Endothelial cell of umbilical vein (primary cell): Measurements from ENCODE around the gene OLFML2B. TPM values are rescaled to one million over a fixed set of nuclear protein-coding genes. Genes with fewer than 3 reads are reported as not detected.

Experiments
- BruUV-seq: library from RNA; stranded (reverse); fragments of 400-500 nt; replicated peaks from 2 replicates; lab custom pipeline; 2021; lab: Mats Ljungman, UMichigan
- CTCF ChIA-PET: fragments of 300-600, 350-600 bp; sonication (Branson Sonifier 250); formaldehyde crosslinking; loops from one replicate; lab custom pipeline; 2021; ENCODE audit warnings: antibody characterized with exemption, inconsistent platforms; lab: Charles Lee
- POLR2A ChIA-PET: fragments of 300-600, 350-600 bp; sonication (Branson Sonifier 250); formaldehyde crosslinking; loops from one replicate; lab custom pipeline; 2021; ENCODE audit warnings: antibody characterized with exemption, inconsistent platforms; lab: Charles Lee
- DNase-seq: peaks from one replicate; pipeline ENCODE4 v3.0.0-alpha.2; 2011; ENCODE audit warnings: low read depth, low spot score
- FAIRE-seq: peaks from 2 replicates; lab custom pipeline; 2011; peaks lifted over from hg19 to GRCh38; lab: Jason Lieb, UNC
- H2AFZ ChIP-seq: 2 replicates; pipeline ENCODE4 v1.6.0; 2012; ENCODE audit warnings: low read depth, low read length, control low read depth, inconsistent platforms
- H3K27ac ChIP-seq: 2 replicates; pipeline ENCODE4 v1.5.1; 2011; ENCODE audit warnings: low read depth, mild to moderate bottlenecking, control low read depth, low read length, moderate library complexity; ENCODE audit not compliant: insufficient read depth
- H3K27me3 ChIP-seq, 2 experiments: 2 replicates each; pipeline versions ENCODE4 v1.6.0 to v1.6.1; 2011; ENCODE audit warnings: low read length in 2 of 2, mixed read lengths in 1 of 2; ENCODE audit not compliant: control insufficient read depth in 2 of 2, insufficient read depth in 2 of 2
- H3K36me3 ChIP-seq, 2 experiments: 2 replicates in 1 of 2; 3 replicates in 1 of 2; pipeline ENCODE4 v1.5.1; 2011; ENCODE audit warnings: low read length in 2 of 2, mild to moderate bottlenecking in 1 of 2, moderate library complexity in 1 of 2; ENCODE audit not compliant: control insufficient read depth in 2 of 2, insufficient read depth in 2 of 2; ENCODE audit errors: extremely low read depth in 1 of 2
- H3K4me1 ChIP-seq: 3 replicates; pipeline ENCODE4 v1.5.1; 2011; ENCODE audit warnings: mild to moderate bottlenecking, low read length; ENCODE audit not compliant: control insufficient read depth, insufficient read depth; ENCODE audit errors: extremely low read depth
- H3K4me2 ChIP-seq: 2 replicates; pipeline ENCODE4 v1.6.1; 2011; ENCODE audit warnings: low read length, control low read depth, mixed read lengths; ENCODE audit not compliant: insufficient read depth
- H3K4me3 ChIP-seq, 3 experiments: fragments of 200-600 bp in 1 of 3; sonication (generic), shearing (Covaris generic) in 1 of 3; replicated peaks in 1 of 3; 2 replicates each; pipeline ENCODE4 v1.5.1; 2011 to 2016; ENCODE audit warnings: control low read depth in 3 of 3, low read length in 3 of 3, mild to moderate bottlenecking in 2 of 3, inconsistent platforms in 1 of 3, low read depth in 1 of 3, moderate library complexity in 1 of 3; ENCODE audit not compliant: insufficient read depth in 1 of 3
- H3K79me2 ChIP-seq: 2 replicates; pipeline ENCODE4 v1.6.0; 2012; ENCODE audit warnings: low read length, inconsistent platforms; ENCODE audit not compliant: control insufficient read depth, insufficient read depth
- H3K9ac ChIP-seq: replicated peaks from 2 replicates; pipeline ENCODE3; 2011; ENCODE audit warnings: low read length, control low read depth; ENCODE audit not compliant: insufficient read depth; ENCODE audit errors: extremely low read depth
- H3K9me1 ChIP-seq: replicated peaks from 3 replicates; pipeline ENCODE4 v1.6.0; 2011; ENCODE audit warnings: mild to moderate bottlenecking, low read length; ENCODE audit not compliant: control insufficient read depth, insufficient read depth; ENCODE audit errors: extremely low read depth
- H3K9me3 ChIP-seq: replicated peaks from 2 replicates; pipeline ENCODE4 v1.5.1; 2012; ENCODE audit warnings: low read length, inconsistent platforms; ENCODE audit not compliant: control insufficient read depth, insufficient read depth
- H4K20me1 ChIP-seq: replicated peaks from 2 replicates; pipeline ENCODE3; 2011; ENCODE audit warnings: mild to moderate bottlenecking, low read length; ENCODE audit not compliant: control insufficient read depth, insufficient read depth; ENCODE audit errors: extremely low read depth
- EZH2 ChIP-seq: IDR thresholded peaks from 2 replicates; pipeline ENCODE4 v1.6.1; 2012; ENCODE audit warnings: borderline replicate concordance, low read depth, mild to moderate bottlenecking, moderate library complexity, low read length, inconsistent platforms; ENCODE audit not compliant: severe bottlenecking
- FOS ChIP-seq: IDR thresholded peaks from 2 replicates; pipeline ENCODE4 v1.6.1; 2011; ENCODE audit warnings: mild to moderate bottlenecking, low read length, moderate library complexity, borderline replicate concordance; ENCODE audit not compliant: insufficient read depth
- GATA2 ChIP-seq: IDR thresholded peaks from 2 replicates; pipeline ENCODE4 v1.7.0; 2011; ENCODE audit warnings: low read depth, mild to moderate bottlenecking, moderate library complexity, mixed read lengths, low read length; ENCODE audit not compliant: insufficient read length, insufficient read depth
- JUN ChIP-seq: IDR thresholded peaks from 2 replicates; pipeline ENCODE4 v1.6.1; 2011; ENCODE audit warnings: borderline replicate concordance, low read depth; ENCODE audit not compliant: insufficient read length, insufficient read depth
- MAX ChIP-seq: IDR thresholded peaks from 2 replicates; pipeline ENCODE4 v1.6.1; 2011; ENCODE audit not compliant: insufficient read depth, insufficient read length
- MYC ChIP-seq: IDR thresholded peaks from one replicate; pipeline ENCODE4 v1.6.1; 2011; ENCODE audit warnings: mild to moderate bottlenecking, low read depth, low read length
- POLR2A ChIP-seq: IDR thresholded peaks from 2 replicates; pipeline ENCODE4 v1.6.1; 2012; ENCODE audit warnings: low read depth, mild to moderate bottlenecking, control low read depth, low read length
- POLR2AphosphoS5 ChIP-seq: IDR thresholded peaks from 2 replicates; pipeline ENCODE4 v1.6.1; 2012; ENCODE audit warnings: low read depth, mild to moderate bottlenecking, control low read depth, low read length, moderate library complexity; ENCODE audit not compliant: insufficient read depth
- dilution Hi-C: fragments of 300-500 bp; cut with MboI; formaldehyde crosslinking; loops from one replicate; pipeline ENCODE4 v1.15.0; 2019; ENCODE audit warnings: low sequenced_read_pairs; ENCODE audit not compliant: extremely low pct_ligation_motif_present
- intact Hi-C: fragments of 100-400 bp; cut with micrococcal nuclease; formaldehyde crosslinking; loops from one replicate; pipeline ENCODE4 v1.10.0; 2022
- polyA plus RNA-seq, 4 experiments: library from polyadenylated mRNA; depleted of rRNA in 3 of 4; stranded (reverse) in 3 of 4; unstranded in 1 of 4; fragments of >200 nt; gene quantifications; 2 replicates each; pipeline versions ENCODE4 v1.2.1 to v1.2.3, GENCODE V29; 2011 to 2012; ENCODE audit warnings: missing spikeins in 1 of 4
- total RNA-seq: library from RNA; stranded (reverse); gene quantifications from 2 replicates; pipeline ENCODE4 v1.2.3, GENCODE V29; 2021
- TF ChIP-seq, protein P1 (sequence below), 2 donors: IDR thresholded peaks; 1 replicate in 1 of 2; 2 replicates in 1 of 2; pipeline ENCODE4 v1.5.1; 2011; ENCODE audit warnings: low read length in 2 of 2, mild to moderate bottlenecking in 2 of 2, moderate library complexity in 2 of 2, control low read depth in 1 of 2, inconsistent platforms in 1 of 2, low read depth in 1 of 2; ENCODE audit not compliant: insufficient read depth in 1 of 2; ENCODE audit errors: extremely low read depth in 1 of 2

Gene OLFML2B
- total and polyA plus RNA-seq, 2 donors (not counting 3 experiments of a cell fraction or from before 2014, with no cell fraction given): 0.58 to 0.62 TPM

- Histone ChIP-seq H3K27ac (no peak overlapping the region), H3K79me2 (no peaks in the 10 kb centered on the region), H3K4me2 (no peak overlapping the region), H3K9me1 (no peaks in the 10 kb centered on the region), H4K20me1 (no peaks in the 10 kb centered on the region), H3K36me3 (peaks cover 3 to 7% of the 10 kb centered on the region in 2 experiments), H3K4me3 (no peak overlapping the region), H3K9ac (no peak overlapping the region), H3K4me1 (peaks cover 21% of the 10 kb centered on the region), H3K9me3 (no peaks in the 10 kb centered on the region), H3K27me3 (no peaks in the 10 kb centered on the region), H2AFZ (no peak overlapping the region)
- POLR2A ChIA-PET: no interaction called here
- no peak for FAIRE-seq
- no peak for TF ChIP-seq POLR2AphosphoS5
- no peak for TF ChIP-seq MYC
- TF ChIP-seq FOS: no peak
- TF ChIP-seq POLR2A: no peak
- TF ChIP-seq JUN: no peak
- TF ChIP-seq, protein P1, sequence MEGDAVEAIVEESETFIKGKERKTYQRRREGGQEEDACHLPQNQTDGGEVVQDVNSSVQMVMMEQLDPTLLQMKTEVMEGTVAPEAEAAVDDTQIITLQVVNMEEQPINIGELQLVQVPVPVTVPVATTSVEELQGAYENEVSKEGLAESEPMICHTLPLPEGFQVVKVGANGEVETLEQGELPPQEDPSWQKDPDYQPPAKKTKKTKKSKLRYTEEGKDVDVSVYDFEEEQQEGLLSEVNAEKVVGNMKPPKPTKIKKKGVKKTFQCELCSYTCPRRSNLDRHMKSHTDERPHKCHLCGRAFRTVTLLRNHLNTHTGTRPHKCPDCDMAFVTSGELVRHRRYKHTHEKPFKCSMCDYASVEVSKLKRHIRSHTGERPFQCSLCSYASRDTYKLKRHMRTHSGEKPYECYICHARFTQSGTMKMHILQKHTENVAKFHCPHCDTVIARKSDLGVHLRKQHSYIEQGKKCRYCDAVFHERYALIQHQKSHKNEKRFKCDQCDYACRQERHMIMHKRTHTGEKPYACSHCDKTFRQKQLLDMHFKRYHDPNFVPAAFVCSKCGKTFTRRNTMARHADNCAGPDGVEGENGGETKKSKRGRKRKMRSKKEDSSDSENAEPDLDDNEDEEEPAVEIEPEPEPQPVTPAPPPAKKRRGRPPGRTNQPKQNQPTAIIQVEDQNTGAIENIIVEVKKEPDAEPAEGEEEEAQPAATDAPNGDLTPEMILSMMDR (IDR thresholded peaks at IDR 0.05; ENCODE audit: extremely low read depth in 1 of 2, insufficient read depth in 1 of 2, low read depth in 1 of 2, low read length in 2 of 2): no peak
- no peak for TF ChIP-seq GATA2
- TF ChIP-seq MAX: no peak
- TF ChIP-seq EZH2: no peak
- dilution Hi-C loops (no loop called here), intact Hi-C loops (no loop called here)
- CTCF ChIA-PET: interaction anchor here (1.6 kb wide), 1 partner anchor 78 kb away, joined by 5 read pairs; no protein-coding TSS in a partner anchor
- BruUV-seq: no TSS peak
- no peak for DNase-seq
Observed at GRCh38 chr1:161958425-161958824, 65.2 kb downstream of the OLFML2B start.
